OCI-LY3 (cell line): ENCODE data around the gene MLH1.

Experiments
- H2AFZ ChIP-seq: fragments of 200-600, 300-600 bp; shearing (Covaris generic); 2 replicates; pipeline ENCODE4 v1.6.0; 2014; ENCODE audit warnings: antibody characterized with exemption, low read depth, low read length
- H3K27ac ChIP-seq: fragments of 200-600, 300-600 bp; sonication (generic); 2 replicates; pipeline ENCODE4 v1.5.1; 2014; ENCODE audit warnings: mild to moderate bottlenecking, low read length, moderate library complexity, mixed read lengths
- H3K27me3 ChIP-seq: fragments of 200-600, 300-600 bp; sonication (generic); 2 replicates; pipeline ENCODE4 v1.6.1; 2014; ENCODE audit warnings: low read depth, low read length, mixed read lengths
- H3K36me3 ChIP-seq: fragments of 200-600, 300-600 bp; sonication (generic); replicated peaks from 2 replicates; pipeline ENCODE3; 2014; ENCODE audit warnings: low read depth, low read length, mixed read lengths
- H3K4me1 ChIP-seq: fragments of 300-600, 200-600 bp; sonication (generic); 2 replicates; pipeline ENCODE4 v1.6.1; 2014; ENCODE audit warnings: low read length, mixed read lengths
- H3K4me2 ChIP-seq: fragments of 200-600, 300-600 bp; sonication (generic); 2 replicates; pipeline ENCODE4 v1.6.1; 2014; ENCODE audit warnings: low read length, mixed read lengths
- H3K4me3 ChIP-seq: fragments of 300-600, 200-600 bp; sonication (generic); 2 replicates; pipeline ENCODE4 v1.5.1; 2014; ENCODE audit warnings: antibody characterized with exemption, mild to moderate bottlenecking, low read length, moderate library complexity
- H3K79me2 ChIP-seq: fragments of 300-600, 200-600 bp; shearing (Covaris generic); 2 replicates; pipeline ENCODE4 v1.6.1; 2014; ENCODE audit warnings: mild to moderate bottlenecking, low read length, mixed read lengths
- H3K9ac ChIP-seq: fragments of 300-600, 200-600 bp; shearing (Covaris generic); 2 replicates; pipeline ENCODE4 v1.6.0; 2014; ENCODE audit warnings: mild to moderate bottlenecking, low read length, moderate library complexity
- H3K9me3 ChIP-seq: fragments of 200-600, 300-600 bp; shearing (Covaris generic); 2 replicates; pipeline ENCODE4 v1.6.1; 2014; ENCODE audit warnings: low read length, mixed read lengths; ENCODE audit not compliant: insufficient read depth
- H4K20me1 ChIP-seq: fragments of 200-600, 300-600 bp; sonication (generic); 2 replicates; pipeline ENCODE4 v1.6.1; 2016; ENCODE audit warnings: low read length, mixed read lengths; ENCODE audit not compliant: insufficient read depth
- EZH2phosphoT487 ChIP-seq: fragments of 200-600 bp; shearing (Covaris generic); IDR thresholded peaks from 2 replicates; pipeline ENCODE4 v1.6.1; 2018; ENCODE audit warnings: antibody characterized with exemption, mixed run types, low read depth
- TF ChIP-seq, protein P1 (sequence below): fragments of 200-600, 300-600 bp; sonication (generic); IDR thresholded peaks from 2 replicates; pipeline ENCODE4 v1.5.1; 2014; ENCODE audit warnings: antibody characterized with exemption, low read length, low read depth

The MLH1 gene

DNA sequence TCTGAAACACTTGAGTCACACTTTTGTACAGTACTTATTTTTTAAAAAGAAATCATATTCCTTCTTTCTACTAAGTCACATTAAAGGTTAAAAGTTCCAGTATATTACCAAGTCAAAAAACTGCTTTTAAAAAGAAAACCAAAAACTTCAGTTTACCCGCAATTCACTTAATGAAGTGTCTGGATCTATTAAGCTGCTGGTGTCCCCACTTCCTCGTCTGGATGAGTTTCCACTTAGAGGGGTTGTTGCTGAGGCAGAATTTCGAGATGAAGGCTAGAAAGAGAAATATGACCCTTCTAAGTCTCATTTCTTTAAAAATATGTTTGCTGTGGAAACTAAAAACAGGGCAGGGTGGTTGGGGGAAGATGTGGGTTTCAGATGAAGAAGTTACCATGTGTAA is 101.3 kb downstream of the MLH1 start:
- Histone ChIP-seq H3K9ac (no peak overlapping the region), H4K20me1 (no peaks in the 10 kb centered on the region), H3K27me3 (no peaks in the 10 kb centered on the region), H3K4me2 (no peak overlapping the region), H3K4me3 (no peak overlapping the region), H3K27ac (no peak overlapping the region), H3K36me3 (no peaks in the 10 kb centered on the region), H3K9me3 (no peaks in the 10 kb centered on the region), H3K4me1 (peaks cover 12% of the 10 kb centered on the region), H2AFZ (no peak overlapping the region), H3K79me2 (no peaks in the 10 kb centered on the region)
- no peak for TF ChIP-seq EZH2phosphoT487
- TF ChIP-seq, protein P1, sequence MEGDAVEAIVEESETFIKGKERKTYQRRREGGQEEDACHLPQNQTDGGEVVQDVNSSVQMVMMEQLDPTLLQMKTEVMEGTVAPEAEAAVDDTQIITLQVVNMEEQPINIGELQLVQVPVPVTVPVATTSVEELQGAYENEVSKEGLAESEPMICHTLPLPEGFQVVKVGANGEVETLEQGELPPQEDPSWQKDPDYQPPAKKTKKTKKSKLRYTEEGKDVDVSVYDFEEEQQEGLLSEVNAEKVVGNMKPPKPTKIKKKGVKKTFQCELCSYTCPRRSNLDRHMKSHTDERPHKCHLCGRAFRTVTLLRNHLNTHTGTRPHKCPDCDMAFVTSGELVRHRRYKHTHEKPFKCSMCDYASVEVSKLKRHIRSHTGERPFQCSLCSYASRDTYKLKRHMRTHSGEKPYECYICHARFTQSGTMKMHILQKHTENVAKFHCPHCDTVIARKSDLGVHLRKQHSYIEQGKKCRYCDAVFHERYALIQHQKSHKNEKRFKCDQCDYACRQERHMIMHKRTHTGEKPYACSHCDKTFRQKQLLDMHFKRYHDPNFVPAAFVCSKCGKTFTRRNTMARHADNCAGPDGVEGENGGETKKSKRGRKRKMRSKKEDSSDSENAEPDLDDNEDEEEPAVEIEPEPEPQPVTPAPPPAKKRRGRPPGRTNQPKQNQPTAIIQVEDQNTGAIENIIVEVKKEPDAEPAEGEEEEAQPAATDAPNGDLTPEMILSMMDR: no peak

DNA sequence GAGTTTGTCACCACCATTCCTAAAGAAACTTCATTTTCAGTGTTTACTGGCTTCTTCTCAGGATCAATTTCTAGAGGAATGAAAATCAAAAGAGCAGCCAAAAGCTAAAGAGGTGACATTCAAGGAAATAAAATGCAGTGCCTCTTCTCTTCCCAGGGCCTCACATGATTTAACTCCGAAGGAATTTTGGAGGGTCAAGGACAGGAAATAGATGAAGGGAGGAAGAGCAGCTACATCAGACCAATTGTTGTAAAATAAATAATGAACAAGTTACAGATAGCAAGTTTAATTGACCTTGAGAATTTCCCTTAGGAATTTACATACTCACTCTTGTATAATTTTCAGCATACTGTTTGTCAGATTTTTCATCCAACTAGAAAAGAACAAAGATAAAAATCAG is 103.0 kb downstream of the MLH1 start:
- Histone ChIP-seq H3K36me3 (no peaks in the 10 kb centered on the region), H4K20me1 (no peaks in the 10 kb centered on the region), H2AFZ (no peak overlapping the region), H3K9ac (no peak overlapping the region), H3K27me3 (no peaks in the 10 kb centered on the region), H3K4me3 (no peak overlapping the region), H3K27ac (no peak overlapping the region), H3K79me2 (no peaks in the 10 kb centered on the region), H3K4me1 (peaks cover 12% of the 10 kb centered on the region), H3K4me2 (no peak overlapping the region), H3K9me3 (no peaks in the 10 kb centered on the region)
- TF ChIP-seq, protein P1: no peak
- TF ChIP-seq EZH2phosphoT487: no peak

DNA sequence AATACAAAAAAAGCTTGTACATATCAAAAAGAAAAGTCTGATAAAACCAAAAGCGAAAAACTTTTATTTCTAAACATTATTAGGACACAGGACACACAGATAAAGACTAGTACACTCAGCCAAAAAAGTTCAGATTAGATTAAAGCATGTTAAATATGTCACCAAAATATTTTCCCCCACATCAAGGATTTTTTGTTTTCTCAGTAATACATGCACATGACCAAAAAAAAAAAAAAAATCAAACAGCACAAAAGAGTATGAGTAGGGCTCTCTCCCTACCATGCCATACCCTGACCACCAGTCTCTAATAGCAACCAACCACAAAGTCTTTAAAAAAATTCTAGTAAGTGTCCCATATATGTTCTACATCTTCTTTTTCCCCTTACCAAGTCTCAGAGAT is 103.7 kb downstream of the MLH1 start:
- Histone ChIP-seq H3K36me3 (no peaks in the 10 kb centered on the region), H3K27ac (no peak overlapping the region), H3K4me1 (peaks cover 12% of the 10 kb centered on the region), H3K9me3 (no peaks in the 10 kb centered on the region), H3K4me2 (no peak overlapping the region), H3K27me3 (no peaks in the 10 kb centered on the region), H3K4me3 (no peak overlapping the region), H4K20me1 (no peaks in the 10 kb centered on the region), H3K9ac (no peak overlapping the region), H3K79me2 (no peaks in the 10 kb centered on the region), H2AFZ (no peak overlapping the region)
- TF ChIP-seq, protein P1: no peak
- no peak for TF ChIP-seq EZH2phosphoT487

DNA sequence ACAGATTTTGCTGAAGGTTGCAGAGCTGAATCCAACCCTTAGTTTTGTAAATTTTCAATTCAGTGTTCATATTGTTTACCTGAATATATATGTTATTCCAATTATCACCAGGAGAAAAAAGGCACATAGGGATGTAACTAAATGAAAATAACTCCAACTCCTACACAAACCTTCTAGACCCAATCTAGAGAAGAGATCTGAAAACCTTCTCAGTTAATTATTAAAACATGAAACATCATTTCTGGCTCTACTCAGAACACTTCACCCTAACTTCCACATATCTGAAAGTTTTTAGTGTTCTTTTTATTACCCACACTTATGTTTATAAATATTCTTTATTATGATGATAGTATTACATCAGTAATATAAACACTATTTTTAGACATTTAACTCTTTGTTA is 104.5 kb downstream of the MLH1 start:
- TF ChIP-seq, protein P1: no peak
- no peak for TF ChIP-seq EZH2phosphoT487
- Histone ChIP-seq H3K4me1 (peaks cover 12% of the 10 kb centered on the region), H4K20me1 (no peaks in the 10 kb centered on the region), H3K27ac (no peak overlapping the region), H3K4me2 (no peak overlapping the region), H3K79me2 (no peaks in the 10 kb centered on the region), H3K36me3 (no peaks in the 10 kb centered on the region), H3K4me3 (no peak overlapping the region), H2AFZ (no peak overlapping the region), H3K9me3 (no peaks in the 10 kb centered on the region), H3K9ac (no peak overlapping the region), H3K27me3 (no peaks in the 10 kb centered on the region)
